ENCODE results near the gene IRAK1. TPM values are rescaled to one million over a fixed set of nuclear protein-coding genes. Genes with fewer than 3 reads are reported as not detected.

IRAK1 gene
- total and polyA plus RNA-seq, 2 of the 13 experiments (the other 11 are each of a cell fraction or from before 2014, with no cell fraction given), result 57.7 to 77.3 TPM

DNA sequence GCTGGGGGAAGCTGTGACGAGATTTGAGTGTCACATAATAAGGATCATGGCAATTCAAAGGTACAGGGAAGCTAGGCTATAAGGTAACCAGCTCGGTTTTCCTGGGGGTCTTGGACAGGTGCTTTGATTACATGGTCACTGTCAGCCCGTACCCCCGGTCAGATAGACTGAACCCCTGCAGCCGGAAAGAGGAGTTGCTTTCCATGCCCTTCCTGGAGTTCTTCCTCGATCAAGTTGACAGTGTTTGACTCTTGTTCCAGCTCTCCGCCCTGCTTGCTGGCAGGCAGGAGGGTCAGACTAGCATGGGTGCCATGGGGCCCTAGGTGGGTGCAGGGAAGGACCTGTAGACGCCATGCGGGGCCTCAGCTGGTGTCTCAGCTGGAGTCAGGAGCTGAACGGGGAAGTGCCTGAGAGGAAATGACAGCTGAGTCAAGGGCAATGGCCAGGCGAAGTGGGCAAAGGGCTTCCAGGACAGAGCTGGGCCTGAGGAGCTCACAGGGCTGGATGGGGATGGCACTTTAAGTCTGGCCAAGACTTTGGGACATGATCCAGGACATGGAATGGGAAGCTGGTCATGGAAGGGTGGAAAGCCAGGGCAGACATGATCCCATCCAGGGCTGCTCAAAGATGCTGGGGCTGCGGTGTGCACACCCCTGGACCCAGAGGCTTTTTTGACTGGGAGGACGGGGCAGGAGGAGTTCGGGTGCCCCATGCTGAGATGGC, 45.5 kb downstream of the IRAK1 start:
- no TSS peak for BruUV-seq (replicated peaks)
- Histone ChIP-seq H3K27ac (ENCODE audit: extremely low read length, insufficient read depth, low read length) (peak overlapping the region; percentile 95), H2AFZ (ENCODE audit: low read length) (no peak overlapping the region), H3K4me2 (ENCODE audit: low read depth, low read length) (peak overlapping the region; percentile 80), H3K9me3 (ENCODE audit: low read length) (no peaks in the 10 kb centered on the region), H3K4me1 (ENCODE audit: insufficient read depth, low read length) (peaks cover 30% of the 10 kb centered on the region), H3K36me3 (replicated peaks in 1 of 2; ENCODE audit: control insufficient read depth in 1 of 2, insufficient read depth in 2 of 2, low read length in 2 of 2) (no peaks in the 10 kb centered on the region), H3K4me3 (replicated peaks in 1 of 3; ENCODE audit: insufficient read depth in 1 of 3, low read depth in 2 of 3, low read length in 3 of 3) (peak overlapping the region in 1 of 3 experiments; percentile 90; a peak in 2 of 6 replicates), H3K9ac (ENCODE audit: insufficient read depth, low read depth, low read length) (peak overlapping the region; percentile 49), H3K79me2 (ENCODE audit: insufficient read depth, low read length) (peaks cover 25% of the 10 kb centered on the region), H4K20me1 (ENCODE audit: insufficient read depth, low read length) (peaks cover 6% of the 10 kb centered on the region), H3K27me3 (ENCODE audit: control insufficient read depth in 1 of 2, insufficient read depth in 2 of 2, low read length in 2 of 2) (no peaks in the 10 kb centered on the region; a peak in 1 of 5 replicates)
- WGBS (ENCODE audit: low lambda C conversion rate), result 62% methylated on average over 7 of the region's 14 CpGs
- no peak for DNase-seq (ENCODE audit: low spot score)
- in situ Hi-C loops (cut with HindIII; ENCODE audit: extremely low pct_ligation_motif_present, low pct_unique_long_range_greater_than_20kb) (loop anchor here (5.0 kb wide), 1 partner anchor 38 kb away; no protein-coding TSS in a partner anchor), intact Hi-C loops (cut with micrococcal nuclease; ENCODE audit: unreplicated experiment) (no loop called here)
- no peak for ATAC-seq
- POLR2A ChIA-PET, result interaction anchor here (0.7 to 6.3 kb wide), 5 partner anchors 11 to 64 kb away, joined by 3 to 54 read pairs (median 5); no protein-coding TSS in a partner anchor
- FAIRE-seq, result no peak
- CTCF ChIA-PET (ENCODE audit: low intra/inter-chr PET ratio, low total read pairs), result no interaction called here
- TF ChIP-seq, protein P1, sequence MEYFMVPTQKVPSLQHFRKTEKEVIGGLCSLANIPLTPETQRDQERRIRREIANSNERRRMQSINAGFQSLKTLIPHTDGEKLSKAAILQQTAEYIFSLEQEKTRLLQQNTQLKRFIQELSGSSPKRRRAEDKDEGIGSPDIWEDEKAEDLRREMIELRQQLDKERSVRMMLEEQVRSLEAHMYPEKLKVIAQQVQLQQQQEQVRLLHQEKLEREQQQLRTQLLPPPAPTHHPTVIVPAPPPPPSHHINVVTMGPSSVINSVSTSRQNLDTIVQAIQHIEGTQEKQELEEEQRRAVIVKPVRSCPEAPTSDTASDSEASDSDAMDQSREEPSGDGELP (IDR thresholded peaks at IDR 0.05; ENCODE audit: borderline replicate concordance, low read depth), result peak; percentile 74; the same call in 1 of the 2 replicates
- no peak for TF ChIP-seq ATAD3A (CRISPR knock-in tag; IDR thresholded peaks at IDR 0.05)
- TF ChIP-seq ZC3H4 (CRISPR knock-in tag; IDR thresholded peaks at IDR 0.05; ENCODE audit: borderline replicate concordance), result peak; percentile 78; the same call in 1 of the 2 replicates
- TF ChIP-seq, protein P2, sequence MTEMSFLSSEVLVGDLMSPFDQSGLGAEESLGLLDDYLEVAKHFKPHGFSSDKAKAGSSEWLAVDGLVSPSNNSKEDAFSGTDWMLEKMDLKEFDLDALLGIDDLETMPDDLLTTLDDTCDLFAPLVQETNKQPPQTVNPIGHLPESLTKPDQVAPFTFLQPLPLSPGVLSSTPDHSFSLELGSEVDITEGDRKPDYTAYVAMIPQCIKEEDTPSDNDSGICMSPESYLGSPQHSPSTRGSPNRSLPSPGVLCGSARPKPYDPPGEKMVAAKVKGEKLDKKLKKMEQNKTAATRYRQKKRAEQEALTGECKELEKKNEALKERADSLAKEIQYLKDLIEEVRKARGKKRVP (CRISPR knock-in tag; IDR thresholded peaks at IDR 0.05), result no peak
- 0 out of 2 replicates have a peak, but pooled peaks have one; percentile 2 for TF ChIP-seq GABPB1 (CRISPR knock-in tag; IDR thresholded peaks at IDR 0.05)
- TF ChIP-seq KDM1A (CRISPR knock-in tag; IDR thresholded peaks at IDR 0.05), result no peak
- no peak for TF ChIP-seq CHCHD3 (CRISPR knock-in tag; IDR thresholded peaks at IDR 0.05)
- TF ChIP-seq HDAC1 (CRISPR knock-in tag; IDR thresholded peaks at IDR 0.05), result 0 out of 2 replicates have a peak, but pooled peaks have one; percentile 14
- TF ChIP-seq MATR3 (CRISPR knock-in tag; IDR thresholded peaks at IDR 0.05), result no peak
- TF ChIP-seq RFX3 (CRISPR knock-in tag; IDR thresholded peaks at IDR 0.05), result no peak
- no peak for TF ChIP-seq ZNF20 (CRISPR knock-in tag; IDR thresholded peaks at IDR 0.05)
- TF ChIP-seq, protein P3, sequence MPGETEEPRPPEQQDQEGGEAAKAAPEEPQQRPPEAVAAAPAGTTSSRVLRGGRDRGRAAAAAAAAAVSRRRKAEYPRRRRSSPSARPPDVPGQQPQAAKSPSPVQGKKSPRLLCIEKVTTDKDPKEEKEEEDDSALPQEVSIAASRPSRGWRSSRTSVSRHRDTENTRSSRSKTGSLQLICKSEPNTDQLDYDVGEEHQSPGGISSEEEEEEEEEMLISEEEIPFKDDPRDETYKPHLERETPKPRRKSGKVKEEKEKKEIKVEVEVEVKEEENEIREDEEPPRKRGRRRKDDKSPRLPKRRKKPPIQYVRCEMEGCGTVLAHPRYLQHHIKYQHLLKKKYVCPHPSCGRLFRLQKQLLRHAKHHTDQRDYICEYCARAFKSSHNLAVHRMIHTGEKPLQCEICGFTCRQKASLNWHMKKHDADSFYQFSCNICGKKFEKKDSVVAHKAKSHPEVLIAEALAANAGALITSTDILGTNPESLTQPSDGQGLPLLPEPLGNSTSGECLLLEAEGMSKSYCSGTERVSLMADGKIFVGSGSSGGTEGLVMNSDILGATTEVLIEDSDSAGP (CRISPR knock-in tag; IDR thresholded peaks at IDR 0.05; ENCODE audit: borderline replicate concordance), result 0 out of 2 replicates have a peak, but pooled peaks have one; percentile 28
- TF ChIP-seq, protein P4, sequence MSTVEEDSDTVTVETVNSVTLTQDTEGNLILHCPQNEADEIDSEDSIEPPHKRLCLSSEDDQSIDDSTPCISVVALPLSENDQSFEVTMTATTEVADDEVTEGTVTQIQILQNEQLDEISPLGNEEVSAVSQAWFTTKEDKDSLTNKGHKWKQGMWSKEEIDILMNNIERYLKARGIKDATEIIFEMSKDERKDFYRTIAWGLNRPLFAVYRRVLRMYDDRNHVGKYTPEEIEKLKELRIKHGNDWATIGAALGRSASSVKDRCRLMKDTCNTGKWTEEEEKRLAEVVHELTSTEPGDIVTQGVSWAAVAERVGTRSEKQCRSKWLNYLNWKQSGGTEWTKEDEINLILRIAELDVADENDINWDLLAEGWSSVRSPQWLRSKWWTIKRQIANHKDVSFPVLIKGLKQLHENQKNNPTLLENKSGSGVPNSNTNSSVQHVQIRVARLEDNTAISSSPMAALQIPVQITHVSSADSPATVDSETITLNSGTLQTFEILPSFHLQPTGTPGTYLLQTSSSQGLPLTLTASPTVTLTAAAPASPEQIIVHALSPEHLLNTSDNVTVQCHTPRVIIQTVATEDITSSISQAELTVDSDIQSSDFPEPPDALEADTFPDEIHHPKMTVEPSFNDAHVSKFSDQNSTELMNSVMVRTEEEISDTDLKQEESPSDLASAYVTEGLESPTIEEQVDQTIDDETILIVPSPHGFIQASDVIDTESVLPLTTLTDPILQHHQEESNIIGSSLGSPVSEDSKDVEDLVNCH (CRISPR knock-in tag; IDR thresholded peaks at IDR 0.05), result no peak
- TF ChIP-seq ZNF547 (CRISPR knock-in tag; IDR thresholded peaks at IDR 0.05), result no peak

Data from HepG2 (cell line).